GM19395 (cell line): ENCODE measurements around the gene SETD3.

Experiments used
- ATAC-seq: cut with Tn5 transposase; IDR thresholded peaks from one replicate; pipeline ENCODE4 v1.9.1; 2021; ENCODE audit warnings: mild to moderate bottlenecking, moderate library complexity; ENCODE audit not compliant: unreplicated experiment

Gene SETD3

DNA sequence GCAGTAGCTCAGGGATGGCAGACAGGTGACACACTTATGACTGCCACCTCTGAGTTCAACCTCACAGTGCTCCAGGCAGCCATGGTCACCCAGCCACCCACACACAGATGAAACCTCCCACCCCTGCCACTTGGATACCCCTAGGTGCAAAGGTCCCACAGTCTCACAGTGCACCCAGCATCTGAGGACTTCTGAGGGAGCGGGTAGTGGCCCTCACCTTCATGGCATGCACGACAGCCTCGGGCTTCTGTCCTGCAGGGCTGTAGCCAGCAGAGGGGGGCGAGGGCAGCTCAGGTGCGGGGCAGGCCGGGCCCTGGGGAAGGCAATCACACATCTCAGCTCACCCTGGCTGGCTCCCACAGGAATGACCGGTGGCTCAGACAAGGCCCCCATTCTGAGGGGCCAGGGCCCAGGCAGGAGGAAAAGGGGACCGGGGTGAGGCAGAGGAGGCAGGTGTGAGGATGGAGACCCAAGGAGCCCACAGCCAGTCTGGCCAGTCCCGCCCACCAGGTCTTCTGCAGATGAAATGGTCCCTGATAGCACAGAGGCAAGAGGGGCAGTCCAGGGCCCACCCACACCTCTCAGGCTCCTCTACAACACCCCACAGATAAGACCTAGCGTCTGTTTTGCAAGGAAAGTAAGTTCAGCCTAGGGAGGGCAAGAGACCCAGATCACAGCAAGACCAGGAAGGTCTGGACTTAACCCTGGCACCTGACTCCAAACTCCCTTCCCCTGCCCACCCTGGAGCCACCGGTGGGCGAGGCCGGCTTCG lies 36.4 kb upstream of the SETD3 start:
- ATAC-seq = no peak

DNA sequence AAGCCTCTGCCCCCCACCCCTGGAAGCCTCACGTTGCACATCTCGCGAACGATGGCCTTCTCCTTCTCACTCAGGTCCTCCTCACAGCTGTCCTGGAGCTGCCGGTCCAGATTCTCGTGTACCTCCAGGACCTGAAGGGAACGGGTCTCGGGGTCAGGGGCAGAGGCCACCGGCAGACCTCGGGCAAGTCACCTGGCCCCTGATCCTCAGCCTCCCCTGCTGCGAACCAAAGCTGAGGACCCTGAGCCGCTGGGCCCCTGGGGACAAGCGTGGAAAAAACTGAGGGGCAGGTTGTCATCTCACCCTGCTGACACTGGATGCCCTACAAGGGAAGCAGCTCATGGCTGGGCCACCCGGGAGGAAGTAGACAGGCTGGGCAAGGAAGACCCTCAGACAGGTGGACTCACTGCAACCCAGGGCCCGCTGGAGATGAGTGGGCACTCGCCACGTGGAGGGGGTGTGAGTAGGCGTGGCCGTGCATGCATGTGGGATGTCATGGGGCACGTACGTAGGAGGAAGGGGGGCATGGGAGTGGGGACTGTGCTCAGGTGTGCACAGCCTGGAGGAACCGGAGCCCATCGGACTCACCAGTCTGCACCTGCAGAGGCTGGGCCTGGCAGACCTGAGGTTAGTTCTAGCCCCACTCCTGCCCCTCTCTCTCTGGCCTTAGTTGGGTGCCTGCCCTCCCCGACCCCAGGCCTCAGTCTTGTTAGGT lies 35.7 kb upstream of the SETD3 start:
- no peak for ATAC-seq

DNA sequence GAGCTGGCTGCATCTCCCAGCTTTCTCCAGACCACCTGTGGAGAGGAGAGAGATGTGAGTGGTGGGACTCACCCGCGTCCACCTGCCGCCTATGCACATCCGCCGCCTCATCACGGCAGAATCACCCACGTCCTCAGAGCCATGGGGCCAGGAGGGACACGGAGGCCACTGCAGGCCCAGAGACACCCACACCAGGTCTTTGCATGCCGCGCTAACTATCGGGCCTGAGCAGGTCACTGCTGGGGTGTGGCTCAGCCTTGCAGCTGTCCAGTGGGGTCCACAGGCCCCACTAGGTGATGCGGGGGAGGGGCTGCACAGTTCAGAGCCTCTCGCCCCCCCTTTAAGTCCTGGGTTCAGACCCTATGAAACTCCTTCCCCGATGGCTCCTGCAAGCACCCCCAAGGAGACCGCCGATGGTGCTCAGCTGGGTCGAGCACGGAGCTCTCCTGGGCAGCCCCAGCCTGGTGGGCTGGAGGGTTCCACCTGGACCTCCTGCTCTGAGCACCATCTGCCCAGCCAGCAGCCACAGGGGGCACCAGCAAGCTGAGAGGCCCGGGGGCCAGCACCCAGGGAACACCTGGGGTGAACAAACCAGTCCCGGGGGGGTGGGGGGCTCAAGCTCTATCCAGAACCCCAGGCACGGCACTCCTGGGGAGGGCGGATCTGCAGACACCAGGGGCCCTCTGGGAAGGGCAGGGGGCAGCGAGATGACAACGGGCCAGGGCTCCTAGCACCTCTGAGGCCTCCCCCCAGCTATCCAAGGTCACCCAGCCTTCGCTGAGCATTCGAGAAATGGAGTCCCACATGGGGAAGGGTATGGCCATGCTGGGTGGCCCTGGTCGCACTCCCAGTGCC lies 34.9 kb upstream of the SETD3 start:
- no peak for ATAC-seq

DNA sequence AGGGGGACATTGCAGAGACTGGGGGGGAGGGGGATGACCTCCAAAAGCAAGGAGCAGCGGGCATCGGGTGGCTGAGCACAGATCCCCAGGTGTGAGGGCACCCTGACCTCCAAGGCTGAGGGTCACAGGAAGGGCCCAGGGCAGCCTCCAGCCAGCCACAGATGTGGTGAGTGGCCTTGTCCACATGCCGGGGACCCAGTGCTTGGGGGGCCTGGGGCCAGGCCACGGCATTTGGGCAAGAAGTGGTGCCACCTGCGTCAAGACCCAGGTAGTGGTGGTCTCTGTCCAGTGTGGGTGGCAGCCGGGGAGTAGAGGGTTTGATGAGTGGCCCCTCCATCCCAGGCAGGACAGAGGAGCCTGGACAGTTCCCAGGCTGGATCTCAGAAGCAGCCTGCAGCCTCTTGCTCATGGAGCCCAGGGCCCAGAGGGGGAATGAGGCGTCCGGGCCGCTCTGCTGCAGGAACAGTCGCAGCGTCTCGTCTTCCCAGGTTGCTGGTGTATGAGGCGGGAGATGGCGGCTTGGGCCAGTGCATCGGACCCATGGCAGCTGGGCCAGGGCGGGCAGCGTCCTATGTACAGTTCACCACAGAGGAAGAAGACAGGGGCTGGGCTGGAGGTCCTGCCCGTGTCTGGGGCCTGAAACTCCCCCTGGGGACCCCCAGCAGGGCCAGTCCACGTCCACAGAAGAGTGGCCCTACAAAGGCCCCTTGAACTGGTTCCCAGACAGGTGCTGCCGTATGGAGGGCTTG lies 34.1 kb upstream of the SETD3 start:
- no peak for ATAC-seq

DNA sequence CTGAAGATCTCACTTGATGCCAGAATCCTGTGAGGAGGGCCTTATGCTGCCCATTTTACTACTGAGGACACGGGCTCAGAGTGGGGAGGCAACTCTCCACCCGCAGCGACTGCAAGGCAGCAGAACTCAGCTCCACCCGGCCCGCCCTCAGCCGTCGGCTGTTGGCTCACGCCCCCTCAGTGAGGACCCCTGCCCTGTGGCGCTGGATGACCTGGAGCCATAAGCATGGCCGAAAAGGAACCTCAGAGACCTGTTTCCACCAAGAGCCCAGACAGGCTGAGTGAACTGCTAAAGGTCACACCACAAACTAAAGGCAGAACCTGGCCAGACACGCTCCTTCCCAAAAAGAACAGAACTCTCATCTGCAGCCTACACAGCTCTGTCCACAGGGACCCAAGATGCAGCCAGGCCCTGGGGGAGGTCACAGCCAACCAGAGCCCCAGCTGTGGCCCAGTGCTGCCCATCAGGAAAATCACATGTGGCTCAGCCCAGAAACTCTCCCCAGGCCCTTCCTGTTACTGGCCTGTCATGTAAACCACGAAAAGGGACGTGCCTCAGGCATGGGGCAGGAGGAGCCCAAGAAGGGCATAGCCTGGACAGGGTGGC lies 33.4 kb upstream of the SETD3 start:
- no peak for ATAC-seq

DNA sequence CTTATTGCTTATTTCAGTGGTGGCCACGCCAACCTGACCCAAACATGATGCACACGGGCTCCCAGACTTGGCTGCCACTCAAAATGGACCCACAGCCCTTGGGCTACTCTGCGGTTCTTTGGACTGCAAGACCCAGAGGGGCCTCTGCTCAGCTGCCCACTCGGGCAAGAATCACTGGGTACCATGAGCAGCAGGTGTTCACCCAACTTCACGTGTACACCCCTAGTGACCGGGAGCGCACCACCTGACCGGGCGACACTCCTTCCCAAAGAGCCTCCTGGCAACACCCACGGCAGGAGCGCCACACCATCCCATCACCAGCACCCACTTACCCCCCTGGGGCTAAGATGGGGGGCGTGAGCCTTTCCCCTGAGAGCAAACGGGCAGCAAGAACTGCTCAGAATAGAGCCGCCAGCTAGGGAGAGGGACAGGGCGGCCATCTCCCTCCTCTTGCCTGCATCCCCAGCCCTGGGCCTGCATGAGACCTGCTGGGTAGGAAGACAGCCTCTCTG lies 32.6 kb upstream of the SETD3 start:
- no peak for ATAC-seq

DNA sequence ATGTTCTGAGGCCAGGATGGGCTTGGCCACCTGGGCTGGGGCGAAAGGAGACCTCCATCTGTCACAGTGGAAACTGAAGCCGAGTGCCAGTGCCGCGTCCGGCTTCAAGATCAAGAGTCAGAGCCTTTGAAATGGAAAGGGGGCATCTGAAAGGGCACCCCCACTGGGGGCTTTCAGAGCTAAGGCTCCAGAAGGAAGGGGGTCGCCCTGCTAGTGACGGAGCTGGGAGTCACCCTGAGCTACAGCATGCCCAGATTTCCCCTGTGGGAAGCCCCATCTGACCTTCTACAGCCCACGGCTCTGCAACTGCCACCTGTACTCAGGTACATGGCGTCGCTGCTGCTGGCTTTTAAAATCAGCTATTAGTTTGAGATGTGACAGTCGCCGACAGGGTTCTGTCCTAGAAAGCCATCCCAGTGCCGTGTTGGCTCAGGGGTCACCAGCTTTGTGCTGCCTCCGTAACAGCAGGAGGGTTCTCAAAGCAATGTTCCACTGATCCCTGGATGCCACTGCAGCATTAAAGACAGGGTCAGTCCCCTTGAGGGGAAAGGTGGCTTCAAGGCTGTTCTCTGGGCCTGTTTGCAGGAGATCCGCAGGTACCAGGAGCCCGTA lies 32.0 kb upstream of the SETD3 start:
- no peak for ATAC-seq

DNA sequence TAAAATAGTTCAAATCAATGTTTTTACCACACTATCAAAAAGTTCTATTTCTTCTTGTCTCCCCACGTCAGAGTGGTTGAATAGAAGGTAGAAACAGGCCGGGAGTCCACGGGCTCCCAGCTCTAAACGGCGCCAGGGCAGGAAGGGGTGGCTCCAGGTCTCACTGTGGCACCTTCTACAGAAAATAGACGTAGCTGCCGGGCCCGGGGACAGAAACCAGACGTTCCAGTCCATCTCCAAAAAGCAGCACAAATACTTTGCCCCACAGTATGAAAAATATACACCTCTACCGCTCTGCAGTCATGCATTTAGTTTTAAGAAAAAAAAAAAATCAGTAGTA lies 31.4 kb upstream of the SETD3 start:
- no peak for ATAC-seq

DNA sequence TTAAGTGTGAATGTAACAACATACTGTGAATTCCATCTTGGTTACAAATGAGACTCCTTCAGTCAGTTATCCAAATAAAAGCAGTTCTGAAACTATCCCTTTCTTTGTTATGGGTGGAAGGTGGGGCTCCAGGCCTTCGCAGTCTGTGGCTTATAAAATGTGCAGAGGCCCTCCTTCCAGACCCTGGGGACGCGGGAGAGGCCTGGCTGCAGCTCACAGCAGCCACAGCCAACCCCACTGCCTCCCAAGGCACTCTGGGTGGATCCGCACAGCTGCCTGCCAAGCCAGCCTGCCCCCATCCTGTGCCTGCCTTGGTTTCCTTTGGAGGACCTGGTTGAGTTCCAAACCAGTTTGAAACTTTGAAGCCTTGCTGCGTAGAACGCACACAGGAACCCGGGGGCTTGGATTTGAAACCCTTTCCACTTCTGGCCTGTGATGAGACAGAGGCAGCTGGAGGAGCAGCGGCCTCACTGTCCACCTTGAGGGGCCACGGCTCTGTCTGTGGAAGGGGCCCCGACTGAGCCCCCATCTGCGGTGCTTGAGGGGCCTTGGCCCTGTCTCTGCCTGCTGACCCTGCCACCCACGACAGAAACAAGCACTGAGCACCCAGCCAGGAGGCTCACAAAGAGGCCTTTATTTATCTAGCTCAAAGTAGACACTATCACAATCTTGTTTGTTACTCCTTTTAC lies 30.9 kb upstream of the SETD3 start:
- no peak for ATAC-seq

DNA sequence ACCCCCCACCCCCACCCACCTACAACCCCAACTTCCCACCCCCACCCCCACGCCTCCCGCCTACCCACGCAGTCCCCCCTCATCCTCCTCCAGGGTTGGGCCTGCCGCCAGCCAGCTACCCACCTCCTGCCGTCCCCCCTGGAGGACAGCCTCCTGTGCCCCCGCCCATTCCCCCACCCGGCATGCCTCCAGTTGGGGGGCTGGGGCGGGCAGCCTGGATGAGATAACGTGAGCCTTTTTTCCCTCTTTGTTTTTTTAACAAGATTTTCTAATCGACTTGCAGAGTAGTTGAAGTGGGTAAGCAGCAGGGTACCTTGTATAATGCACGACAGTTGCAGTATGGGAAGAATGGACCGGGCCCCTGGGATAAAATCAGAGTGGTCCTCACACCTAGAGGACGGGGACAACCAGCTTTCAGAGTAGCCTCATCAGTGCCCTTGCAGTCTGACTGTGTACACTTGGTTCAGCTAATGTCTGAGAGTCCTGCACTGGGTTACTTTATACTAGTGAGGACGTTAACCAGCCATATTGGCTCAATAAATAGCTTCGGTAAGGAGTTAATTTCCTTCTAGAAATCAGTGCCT lies 30.0 kb upstream of the SETD3 start:
- ATAC-seq = no peak

DNA sequence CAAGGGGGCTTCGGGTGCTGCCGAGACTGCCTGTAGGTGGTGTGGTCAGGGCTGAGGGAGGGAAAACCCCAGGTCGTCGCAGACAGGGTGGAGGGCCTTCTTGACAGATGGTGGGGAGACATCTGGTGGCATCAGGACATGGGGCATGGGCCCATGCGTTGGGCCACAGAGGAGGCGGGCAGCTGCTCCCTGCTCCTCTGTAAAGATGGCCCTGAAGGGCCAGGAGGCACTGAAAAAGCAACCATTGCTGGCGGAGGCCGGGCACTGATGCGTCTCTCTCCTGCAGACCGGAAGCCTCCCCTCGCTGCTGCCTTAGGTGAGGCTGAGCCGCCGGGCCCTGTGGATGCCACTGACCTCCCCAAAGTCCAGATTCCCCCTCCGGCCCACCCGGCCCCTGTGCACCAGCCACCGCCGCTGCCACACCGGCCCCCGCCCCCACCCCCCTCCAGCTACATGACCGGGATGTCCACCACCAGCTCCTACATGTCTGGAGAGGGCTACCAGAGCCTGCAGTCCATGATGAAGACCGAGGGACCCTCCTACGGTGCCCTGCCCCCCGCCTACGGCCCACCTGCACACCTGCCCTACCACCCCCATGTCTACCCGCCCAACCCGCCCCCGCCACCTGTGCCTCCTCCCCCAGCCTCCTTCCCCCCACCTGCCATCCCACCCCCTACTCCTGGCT lies 29.4 kb upstream of the SETD3 start:
- no peak for ATAC-seq

DNA sequence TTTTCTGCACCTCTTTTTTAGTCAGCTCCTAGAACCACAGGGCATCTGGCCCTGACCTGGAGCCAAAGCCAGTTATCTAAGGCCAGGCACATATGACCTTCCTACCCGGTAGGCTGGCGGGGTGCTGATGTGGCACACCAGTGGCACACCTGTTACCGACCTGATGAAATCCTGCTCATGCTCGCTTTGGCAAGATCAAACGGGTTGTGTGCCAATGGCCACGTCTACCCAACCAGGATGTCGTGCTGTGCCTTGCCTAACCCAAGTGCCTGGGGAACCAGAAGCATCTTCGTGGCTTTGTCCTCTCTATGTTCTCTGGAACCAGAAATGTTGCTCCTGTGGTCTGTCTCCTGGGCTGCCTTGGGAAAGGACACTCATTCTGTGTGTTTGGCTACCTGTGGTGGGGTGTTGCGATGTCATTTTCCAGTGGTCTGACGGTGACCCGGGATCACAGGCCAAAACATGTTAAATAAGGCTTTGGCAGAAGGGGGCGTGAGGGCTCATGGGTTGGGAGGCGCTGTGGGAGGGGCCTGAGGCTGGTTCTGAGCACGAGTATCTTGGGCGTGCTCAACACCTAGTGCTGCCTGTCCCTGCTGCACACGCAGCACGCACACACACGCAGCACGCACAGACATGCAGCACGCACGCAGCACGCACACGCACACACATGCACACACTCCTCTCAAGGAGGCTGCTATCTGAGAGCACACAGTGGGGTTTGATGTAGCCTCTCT lies 28.4 kb upstream of the SETD3 start:
- ATAC-seq = no peak

DNA sequence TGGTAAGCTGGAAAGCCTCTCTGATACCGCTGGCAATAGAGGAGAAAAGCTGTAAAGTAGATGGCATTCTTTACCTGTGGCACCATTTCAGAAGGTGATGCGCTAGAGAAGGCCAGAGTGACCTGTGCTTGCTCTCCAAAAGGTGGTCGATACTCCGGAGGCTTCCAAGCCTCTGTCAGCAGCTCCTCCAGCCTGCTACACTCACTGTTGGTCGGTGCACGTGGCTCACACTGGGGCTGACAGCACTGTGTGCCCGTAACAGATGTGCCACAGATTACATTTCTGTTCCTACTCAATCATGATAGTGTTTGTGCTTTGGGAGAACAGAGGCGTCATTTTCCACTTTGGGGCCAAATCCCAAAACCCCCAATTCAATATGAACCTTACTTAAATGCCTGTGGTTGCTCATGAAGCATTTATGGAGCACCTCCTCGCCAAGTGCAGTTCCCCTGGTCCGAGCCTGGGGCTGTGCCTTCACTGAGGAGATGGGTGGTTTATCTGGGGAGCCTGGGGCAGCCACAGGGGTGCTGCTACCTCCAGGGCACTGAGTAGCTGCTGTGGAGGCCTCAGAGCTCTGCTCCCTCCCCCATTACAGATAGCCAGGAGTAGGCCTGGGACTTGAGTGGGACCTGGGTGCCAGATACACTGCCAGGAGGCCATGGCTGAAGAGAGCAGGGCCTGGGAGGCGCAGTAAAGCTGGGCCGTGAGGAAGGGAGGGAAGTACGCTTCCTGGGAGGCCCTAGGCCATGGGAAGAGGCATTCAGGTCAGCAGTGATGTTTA lies 27.4 kb upstream of the SETD3 start:
- ATAC-seq = no peak

DNA sequence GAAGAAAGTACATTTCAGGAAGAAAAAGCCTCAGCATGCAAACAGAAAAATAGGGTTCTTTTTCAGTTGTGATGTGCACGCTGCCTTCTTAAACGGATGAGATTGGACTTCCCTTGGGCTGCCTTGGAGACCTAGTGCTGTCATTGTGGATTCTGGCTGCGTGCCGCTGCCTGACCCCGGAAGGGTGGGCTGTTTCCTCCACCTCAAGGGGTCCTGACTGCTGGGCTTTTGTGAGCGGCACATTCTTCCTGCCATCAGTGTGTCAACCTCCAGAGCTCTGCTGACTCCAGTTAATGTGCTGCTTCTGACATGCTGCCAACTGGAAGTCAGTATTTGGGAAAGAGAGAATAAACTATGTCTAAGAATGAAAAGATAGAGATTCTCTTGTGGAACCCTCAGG lies 25.6 kb upstream of the SETD3 start:
- ATAC-seq = no peak

DNA sequence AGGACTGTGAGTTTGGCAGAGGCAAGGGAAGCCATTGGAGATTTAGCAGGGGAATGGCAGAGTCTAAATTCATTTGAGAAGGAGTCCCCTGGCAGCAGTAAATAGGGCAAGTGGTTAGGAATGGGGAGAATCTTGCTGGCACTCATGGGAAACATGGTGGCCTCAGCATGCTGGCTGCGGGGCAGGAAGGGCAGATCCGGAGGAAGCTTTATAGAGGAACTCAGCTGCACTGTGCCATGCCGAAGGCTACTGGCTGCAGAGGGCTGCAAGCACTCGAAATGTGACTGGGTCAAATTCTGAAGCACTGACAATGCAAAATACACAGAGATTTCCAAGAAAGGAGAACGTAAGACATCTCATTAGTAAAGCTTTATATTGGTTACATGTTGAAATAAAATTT lies 24.4 kb upstream of the SETD3 start:
- ATAC-seq = no peak

DNA sequence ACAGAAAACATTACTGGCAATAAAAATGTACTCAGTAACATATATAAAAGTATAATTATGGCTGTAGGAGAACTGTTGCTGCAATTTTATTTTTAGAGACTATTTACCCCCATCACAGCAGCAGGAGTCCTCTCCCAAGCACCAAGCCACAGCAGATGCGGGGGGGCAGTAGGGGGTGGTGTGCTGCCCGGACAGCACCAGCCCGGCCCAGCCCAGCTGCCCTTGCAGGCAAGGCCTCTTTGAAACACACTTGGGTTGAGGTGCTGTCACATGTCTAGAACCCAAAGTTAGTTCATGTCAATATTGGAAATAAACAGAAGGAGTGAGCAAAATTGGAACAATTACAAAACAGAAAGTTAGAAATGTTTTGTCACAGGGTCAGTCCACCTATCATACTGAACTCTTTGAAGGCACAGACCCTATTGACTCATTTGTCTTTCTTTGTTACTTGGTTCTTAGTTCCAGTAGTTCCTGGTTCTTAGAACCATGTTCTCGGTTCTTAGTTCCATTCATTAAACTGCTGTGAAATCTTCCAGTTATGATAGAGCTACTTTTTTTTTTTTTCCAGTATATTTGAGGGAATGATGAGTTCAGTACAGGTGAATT lies 23.3 kb upstream of the SETD3 start:
- no peak for ATAC-seq

DNA sequence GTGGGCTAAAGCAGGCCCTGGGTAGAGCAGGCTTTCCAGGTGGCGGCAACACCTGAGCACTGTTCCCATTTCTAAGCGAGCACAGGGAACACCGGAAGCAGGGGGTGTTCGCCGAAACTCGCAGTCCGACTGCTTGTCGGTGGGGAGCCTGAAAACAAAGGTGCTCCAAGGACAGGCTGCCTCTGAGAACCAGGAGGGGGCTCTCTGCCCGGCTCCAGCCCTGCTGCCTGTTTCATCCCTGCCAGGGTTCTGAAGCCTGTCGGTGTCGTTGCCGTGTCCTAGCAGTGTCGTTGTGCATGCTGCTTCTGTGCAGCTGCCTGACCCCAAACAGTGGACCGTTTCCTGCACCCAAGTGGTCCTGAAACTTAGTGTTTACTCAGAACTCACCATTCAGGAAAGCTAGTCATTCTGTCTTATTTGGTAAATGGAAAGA lies 22.3 kb upstream of the SETD3 start:
- ATAC-seq = no peak
